Body of pancreas (tissue), 4 donors: ENCODE data around the gene BPHL. TPM values are rescaled to one million over a fixed set of nuclear protein-coding genes. Genes with fewer than 3 reads are reported as not detected.
"Not testable (repeated sequence)": the region's sequence is repeated elsewhere in the genome, so short reads cannot be mapped to it uniquely, and the experiment has no call there.

ENCODE experiments used
- ATAC-seq: fragments of 150-250 bp; one replicate; pipeline ENCODE4 v1.9.1; 2016
- DNase-seq, 4 donors: peaks; one replicate each; pipeline ENCODE4 v3.0.0-alpha.2; 2019
- H3K27ac ChIP-seq, 4 donors: fragments of 200-600 bp; sonication (generic); 1 replicate in 3 of 4; 2 replicates in 1 of 4; pipeline versions ENCODE4 v1.5.1 to v1.6.1; 2016 to 2019; ENCODE audit warnings: mild to moderate bottlenecking in 1 of 4, mixed read lengths in 1 of 4, moderate library complexity in 1 of 4
- H3K27me3 ChIP-seq, 2 donors: fragments of 200-600 bp; sonication (generic); one replicate each; pipeline ENCODE4 v1.6.0; 2016; ENCODE audit warnings: mild to moderate bottlenecking in 1 of 2
- H3K36me3 ChIP-seq, 2 donors: fragments of 200-600 bp; sonication (generic); replicated peaks in 1 of 2; 2 replicates each; pipeline ENCODE4 v1.5.1; 2016; ENCODE audit warnings: low read depth in 2 of 2; ENCODE audit not compliant: insufficient read depth in 1 of 2
- H3K4me1 ChIP-seq: fragments of 200-600 bp; sonication (generic); one replicate; pipeline ENCODE4 v1.6.0; 2016
- H3K4me3 ChIP-seq, 2 donors: fragments of 200-600 bp; sonication (generic); 1 replicate in 1 of 2; 2 replicates in 1 of 2; pipeline ENCODE4 v1.5.1; 2016 to 2019
- H3K9me3 ChIP-seq, 3 donors: fragments of 200-600 bp; sonication (generic); 1 replicate in 2 of 3; 2 replicates in 1 of 3; pipeline ENCODE4 v1.5.1; 2016
- POLR2A ChIP-seq, 3 donors: fragments of 450-650 bp; IDR thresholded peaks; one replicate each; pipeline ENCODE4 v1.6.1; 2016; ENCODE audit warnings: antibody characterized with exemption in 3 of 3, mild to moderate bottlenecking in 2 of 3
- WGBS, 2 donors: methylation state at CpG; one replicate each; pipeline ENCODE4 v1.1.5; 2017; 5-methylcytosine and 5-hydroxymethylcytosine counted together
- intact Hi-C: fragments of 100-400 bp; cut with DNase I; formaldehyde crosslinking; loops from one replicate; pipeline ENCODE4 v1.15.1; 2023
- total RNA-seq, 2 donors: library from RNA; depleted of rRNA; stranded (reverse); fragments of >200 nt; gene quantifications; one replicate each; pipeline ENCODE4 v1.1.0, GENCODE V29; 2016
- TF ChIP-seq, protein P1 (sequence below), 7 experiments: fragments of 450-650 bp in 4 of 7; fragments of 200-600 bp in 3 of 7; sonication (generic) in 3 of 7; IDR thresholded peaks; one replicate each; pipeline ENCODE4 v1.5.1; 2016 to 2019; ENCODE audit warnings: antibody characterized with exemption in 7 of 7

BPHL gene
- total RNA-seq, 2 donors from 2014 or later, result 15.6 to 21.8 TPM

DNA sequence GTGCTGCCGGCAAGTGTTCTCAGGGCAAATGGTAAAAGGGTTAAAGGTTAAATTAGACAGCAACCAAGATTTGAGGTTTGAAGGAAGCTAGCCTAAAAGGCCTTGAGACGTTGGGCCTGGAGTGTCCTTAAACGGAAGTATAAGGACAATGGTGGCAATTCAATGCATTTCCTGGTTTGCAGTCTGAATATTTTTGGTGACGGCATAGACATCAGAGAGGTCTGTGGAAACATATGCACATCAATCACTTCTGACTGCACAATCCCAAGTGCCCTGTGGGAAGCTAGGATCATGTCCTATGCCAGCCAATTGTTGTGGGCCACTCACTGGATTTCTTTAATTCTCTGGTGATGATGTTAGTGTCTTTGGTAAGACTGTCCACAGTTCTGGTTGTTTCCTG lies 64.6 kb downstream of the BPHL start:
- H3K27me3 ChIP-seq, result no peaks in the 10 kb centered on the region
- TF ChIP-seq, protein P1, sequence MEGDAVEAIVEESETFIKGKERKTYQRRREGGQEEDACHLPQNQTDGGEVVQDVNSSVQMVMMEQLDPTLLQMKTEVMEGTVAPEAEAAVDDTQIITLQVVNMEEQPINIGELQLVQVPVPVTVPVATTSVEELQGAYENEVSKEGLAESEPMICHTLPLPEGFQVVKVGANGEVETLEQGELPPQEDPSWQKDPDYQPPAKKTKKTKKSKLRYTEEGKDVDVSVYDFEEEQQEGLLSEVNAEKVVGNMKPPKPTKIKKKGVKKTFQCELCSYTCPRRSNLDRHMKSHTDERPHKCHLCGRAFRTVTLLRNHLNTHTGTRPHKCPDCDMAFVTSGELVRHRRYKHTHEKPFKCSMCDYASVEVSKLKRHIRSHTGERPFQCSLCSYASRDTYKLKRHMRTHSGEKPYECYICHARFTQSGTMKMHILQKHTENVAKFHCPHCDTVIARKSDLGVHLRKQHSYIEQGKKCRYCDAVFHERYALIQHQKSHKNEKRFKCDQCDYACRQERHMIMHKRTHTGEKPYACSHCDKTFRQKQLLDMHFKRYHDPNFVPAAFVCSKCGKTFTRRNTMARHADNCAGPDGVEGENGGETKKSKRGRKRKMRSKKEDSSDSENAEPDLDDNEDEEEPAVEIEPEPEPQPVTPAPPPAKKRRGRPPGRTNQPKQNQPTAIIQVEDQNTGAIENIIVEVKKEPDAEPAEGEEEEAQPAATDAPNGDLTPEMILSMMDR (IDR thresholded peaks at IDR 0.05), result no peak
- TF ChIP-seq POLR2A (IDR thresholded peaks at IDR 0.05), result no peak
- H3K36me3 ChIP-seq, result no peaks in the 10 kb centered on the region
- intact Hi-C loops, result no loop called here
- H3K4me1 ChIP-seq, result no peaks in the 10 kb centered on the region
- DNase-seq (no peak), ATAC-seq (no peak)
- no peak overlapping the region for H3K4me3 ChIP-seq
- no peaks in the 10 kb centered on the region for H3K9me3 ChIP-seq
- 80 to 85% methylated on average over 4 of the region's 4 CpGs for WGBS, 2 donors
- no peak overlapping the region for H3K27ac ChIP-seq

DNA sequence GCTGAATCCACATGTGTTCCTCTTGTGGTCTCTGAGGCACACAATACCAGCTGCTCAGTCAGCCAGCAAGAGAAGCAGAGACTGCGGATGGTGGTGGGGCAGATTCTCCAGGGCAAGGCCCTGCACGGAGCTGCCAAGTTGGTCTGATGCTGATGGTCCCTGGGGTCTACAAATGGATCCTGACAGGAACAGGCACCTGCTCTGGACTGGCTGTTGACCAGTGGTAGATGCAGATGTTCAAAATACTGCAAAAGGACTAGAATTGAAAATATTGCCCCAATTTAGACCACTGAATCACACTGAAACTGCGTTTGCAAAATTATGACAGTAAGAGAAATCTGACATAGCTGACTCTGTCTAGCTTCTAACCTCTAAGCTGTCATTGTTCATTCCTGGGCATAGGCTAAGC lies 68.5 kb downstream of the BPHL start:
- Histone ChIP-seq H3K9me3 (no peaks in the 10 kb centered on the region), H3K4me1 (no peaks in the 10 kb centered on the region), H3K36me3 (no peaks in the 10 kb centered on the region), H3K27me3 (no peaks in the 10 kb centered on the region), H3K4me3 (no peak overlapping the region), H3K27ac (no peak overlapping the region)
- ATAC-seq (no peak), DNase-seq (no peak)
- intact Hi-C loops, result no loop called here
- TF ChIP-seq POLR2A (IDR thresholded peaks at IDR 0.05), result no peak
- TF ChIP-seq, protein P1 (IDR thresholded peaks at IDR 0.05), result no peak
- 91 to 94% methylated on average over 1 to 3 of the region's 3 CpGs for WGBS, 2 donors

DNA sequence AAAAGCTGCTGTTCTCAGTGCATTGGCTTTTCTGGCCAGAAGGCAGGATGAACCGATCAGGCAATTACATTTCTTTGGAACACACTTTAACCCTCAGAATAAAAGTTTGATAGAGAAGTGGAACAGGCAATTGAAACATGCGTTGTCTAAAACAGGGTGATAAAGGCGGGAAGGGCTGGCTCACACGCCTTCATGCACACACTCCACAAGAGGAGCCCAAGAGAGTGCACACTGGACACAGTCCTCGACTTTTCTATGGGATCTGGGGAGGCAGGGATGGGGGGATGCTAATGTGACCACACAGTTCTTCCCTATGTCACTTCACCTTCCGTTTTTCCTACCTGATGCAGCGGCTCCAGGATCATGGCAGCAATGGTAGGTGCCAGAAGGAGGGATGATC lies 69.8 kb downstream of the BPHL start:
- no peaks in the 10 kb centered on the region for H3K36me3 ChIP-seq
- H3K4me1 ChIP-seq, result no peaks in the 10 kb centered on the region
- TF ChIP-seq POLR2A (IDR thresholded peaks at IDR 0.05), result no peak
- TF ChIP-seq, protein P1 (IDR thresholded peaks at IDR 0.05), result no peak
- intact Hi-C loops, result no loop called here
- no peaks in the 10 kb centered on the region for H3K9me3 ChIP-seq
- no peak overlapping the region for H3K4me3 ChIP-seq
- no peak overlapping the region for H3K27ac ChIP-seq
- H3K27me3 ChIP-seq, result no peaks in the 10 kb centered on the region
- DNase-seq, result no peak
- no peak for ATAC-seq
- WGBS, 2 donors, result 83 to 90% methylated on average over 7 of the region's 7 CpGs

DNA sequence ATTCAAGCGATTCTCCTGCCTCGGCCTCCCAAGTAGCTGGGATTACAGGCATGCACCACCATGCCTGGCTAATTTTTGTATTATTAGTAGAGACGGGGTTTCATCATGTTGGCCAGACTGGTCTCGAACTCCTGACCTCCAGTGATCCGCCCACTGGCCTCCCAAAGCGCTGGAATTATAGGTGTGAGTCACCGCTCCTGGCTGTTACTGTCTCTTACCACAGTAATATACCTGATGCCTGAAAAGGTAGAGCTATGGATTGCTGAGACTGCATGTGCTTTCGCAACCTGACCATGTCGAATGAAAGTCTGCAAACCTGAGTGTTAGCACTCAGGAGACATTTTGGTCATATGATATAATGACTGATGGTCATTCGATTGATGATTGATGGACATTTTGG lies 70.7 kb downstream of the BPHL start:
- WGBS, 2 donors, result 87 to 91% methylated on average over 10 of the region's 10 CpGs
- H3K36me3 ChIP-seq, ATAC-seq, H3K9me3 ChIP-seq, H3K27ac ChIP-seq, DNase-seq, H3K4me1 ChIP-seq, intact Hi-C loops, H3K27me3 ChIP-seq, H3K4me3 ChIP-seq: not testable (repeated sequence)

DNA sequence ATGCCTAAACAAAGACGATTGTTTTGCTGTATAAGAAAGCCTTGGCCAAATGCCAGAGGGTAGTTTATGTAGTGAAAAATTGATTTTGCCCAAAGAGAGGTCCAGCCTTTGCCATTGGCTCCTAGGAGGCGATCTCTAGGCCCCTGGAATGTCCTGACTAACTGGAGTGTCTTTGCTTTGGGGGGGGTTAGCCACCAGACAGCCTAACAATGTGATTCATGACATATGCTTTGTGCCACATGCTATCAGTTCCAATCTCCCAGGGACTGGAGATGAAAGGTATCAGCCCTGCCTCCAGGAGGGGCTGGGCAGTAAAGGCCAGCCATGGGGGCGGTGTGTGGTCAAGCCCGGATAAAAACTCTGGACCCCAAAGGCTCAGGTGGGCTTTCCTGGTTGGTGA lies 71.5 kb downstream of the BPHL start:
- Histone ChIP-seq H3K27ac (no peak overlapping the region), H3K9me3 (no peaks in the 10 kb centered on the region), H3K27me3 (no peaks in the 10 kb centered on the region), H3K4me1 (no peaks in the 10 kb centered on the region), H3K36me3 (no peaks in the 10 kb centered on the region), H3K4me3 (no peak overlapping the region)
- no peak for ATAC-seq
- TF ChIP-seq, protein P1 (IDR thresholded peaks at IDR 0.05), result no peak
- no peak for TF ChIP-seq POLR2A (IDR thresholded peaks at IDR 0.05)
- WGBS, 2 donors, result 50 to 78% methylated on average over 3 to 4 of the region's 4 CpGs
- DNase-seq, result no peak
- intact Hi-C loops, result no loop called here
